Posterior cingulate gyrus (tissue), 11 donors: ENCODE measurements around the gene PPP4R2.

Experiments
- DNase-seq, 10 donors: peaks; one replicate each; pipeline versions ENCODE4 v3.0.0 to v3.0.0-alpha.2; 2020 to 2021; ENCODE audit warnings: mixed read lengths in 3 of 10
- intact Hi-C: fragments of 100-400 bp; cut with DNase I; formaldehyde crosslinking; loops from one replicate; pipeline ENCODE4 v1.15.1; 2023

The PPP4R2 gene

DNA sequence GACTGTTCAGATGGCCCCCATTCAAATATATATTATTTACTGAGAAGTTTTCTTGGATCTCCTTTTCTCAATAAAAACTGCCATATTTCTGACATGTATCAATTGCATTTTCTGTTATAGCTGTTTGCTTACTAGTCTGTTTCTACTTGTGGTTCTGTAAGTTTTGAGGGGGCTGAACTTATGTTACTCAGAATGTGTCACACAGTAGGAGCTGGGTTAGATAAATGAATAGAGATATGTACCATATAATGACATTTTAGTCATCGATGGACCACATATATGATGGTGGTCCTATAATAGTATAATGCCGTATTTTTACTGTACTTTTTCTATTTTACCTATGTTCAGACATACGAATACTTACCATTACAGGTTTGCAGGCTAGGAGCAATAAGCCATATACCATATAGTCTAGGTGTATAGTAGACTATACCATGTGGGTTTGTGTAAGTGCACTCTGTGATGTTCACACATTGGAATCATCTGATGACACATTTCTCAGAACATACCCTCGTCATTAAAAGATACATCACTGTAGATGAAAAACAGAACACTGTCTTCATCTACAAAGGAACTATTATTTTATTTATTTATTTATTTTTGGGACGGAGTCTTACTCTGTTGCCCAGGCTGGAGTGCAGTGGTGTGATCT, 22.3 kb downstream of the PPP4R2 start:
- no peak for DNase-seq
- intact Hi-C loops: no loop called here

DNA sequence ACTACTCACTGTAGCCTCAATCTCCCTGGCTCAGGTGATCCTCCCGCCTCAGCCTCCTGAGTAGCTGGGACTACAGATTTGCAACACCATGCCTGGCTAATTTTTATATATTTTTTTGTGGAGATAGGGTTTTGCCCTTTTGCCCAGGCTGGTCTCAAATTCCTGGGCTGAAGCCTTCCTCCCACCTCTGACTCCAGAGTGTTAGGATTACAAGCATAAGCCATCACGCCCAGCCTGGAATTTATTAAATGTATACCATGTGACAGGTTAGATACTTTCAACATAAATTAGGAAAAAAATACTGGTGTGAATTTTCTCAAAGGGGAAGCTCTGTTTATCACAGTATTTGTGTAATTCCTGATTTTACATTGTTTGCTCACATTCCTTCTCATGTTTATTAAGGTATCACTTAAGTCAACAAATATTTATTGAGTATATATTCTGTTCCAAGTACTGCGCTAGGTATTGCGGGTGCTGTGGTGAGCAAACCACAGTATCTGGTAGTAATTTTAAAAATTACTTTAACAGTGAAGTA, 24.8 kb downstream of the PPP4R2 start:
- DNase-seq: no peak
- intact Hi-C loops: no loop called here

DNA sequence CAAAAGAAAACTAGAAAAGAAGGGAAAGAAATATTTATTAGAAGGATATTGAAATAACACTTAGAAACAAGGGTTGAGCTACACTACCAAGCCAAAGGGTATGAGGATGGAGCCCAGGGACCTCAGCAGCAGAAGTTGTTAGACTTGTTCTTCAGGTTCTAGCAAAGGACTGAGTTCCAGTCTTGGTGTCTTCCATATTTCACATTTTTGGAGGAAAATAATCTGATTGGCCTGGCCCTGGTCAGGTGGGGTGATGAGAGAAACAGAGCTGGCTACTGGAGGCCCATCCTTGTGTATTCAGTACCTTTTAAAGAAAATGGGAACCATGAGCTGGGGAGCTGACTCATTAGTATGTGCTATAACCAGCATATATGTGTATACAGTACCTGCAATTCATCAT, 28.2 kb downstream of the PPP4R2 start:
- no peak for DNase-seq
- intact Hi-C loops: no loop called here

DNA sequence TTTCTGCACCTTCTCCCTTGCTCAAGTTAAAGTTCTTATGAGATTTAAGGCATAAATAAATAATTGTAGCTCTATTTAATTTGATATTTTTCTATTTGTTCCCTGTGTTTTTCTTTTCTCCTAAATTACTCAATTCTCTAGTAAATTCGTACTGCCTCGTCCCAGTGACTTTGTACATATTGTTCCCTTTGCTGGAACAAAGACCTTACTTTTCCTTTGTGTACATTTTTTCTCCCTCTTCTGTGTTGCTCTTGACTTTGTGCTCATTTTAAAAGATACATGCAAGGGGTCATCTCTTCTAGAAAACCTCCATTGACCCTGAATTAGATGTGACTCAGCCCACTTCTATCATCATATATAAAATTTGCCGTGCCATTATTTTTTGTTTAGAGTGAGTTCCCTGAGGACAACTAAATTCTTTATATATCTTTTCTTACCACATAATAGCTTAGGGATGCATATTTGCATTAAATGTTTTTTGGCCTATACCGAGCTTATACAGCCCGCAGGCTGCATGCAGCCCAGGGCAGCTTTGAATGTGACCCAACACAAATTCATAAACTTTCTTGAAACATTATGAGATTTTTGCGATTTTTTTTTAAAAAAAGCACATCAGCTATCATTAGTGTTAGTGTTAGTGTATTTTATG, 29.6 kb downstream of the PPP4R2 start:
- intact Hi-C loops: no loop called here

DNA sequence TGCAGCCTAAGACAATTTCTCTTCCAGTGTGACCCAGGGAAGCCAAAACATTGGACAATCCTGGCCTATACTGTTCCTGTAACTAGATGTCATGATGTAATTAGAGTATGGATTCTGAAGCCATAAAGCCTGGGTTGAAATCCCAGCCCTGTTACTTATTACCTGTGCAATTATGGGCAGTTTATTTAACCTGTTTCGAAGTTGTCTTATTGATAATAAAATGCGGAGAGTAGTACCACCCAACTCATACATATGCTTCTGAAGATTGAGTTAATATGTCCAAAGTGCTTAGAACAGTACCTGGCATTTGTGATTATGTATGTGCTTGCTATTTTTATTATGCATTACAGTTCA, 30.1 kb downstream of the PPP4R2 start:
- no peak for DNase-seq
- intact Hi-C loops: no loop called here

More for the DNA sequence above, 29.6 kb downstream of the PPP4R2 start:
- DNase-seq: no peak

DNA sequence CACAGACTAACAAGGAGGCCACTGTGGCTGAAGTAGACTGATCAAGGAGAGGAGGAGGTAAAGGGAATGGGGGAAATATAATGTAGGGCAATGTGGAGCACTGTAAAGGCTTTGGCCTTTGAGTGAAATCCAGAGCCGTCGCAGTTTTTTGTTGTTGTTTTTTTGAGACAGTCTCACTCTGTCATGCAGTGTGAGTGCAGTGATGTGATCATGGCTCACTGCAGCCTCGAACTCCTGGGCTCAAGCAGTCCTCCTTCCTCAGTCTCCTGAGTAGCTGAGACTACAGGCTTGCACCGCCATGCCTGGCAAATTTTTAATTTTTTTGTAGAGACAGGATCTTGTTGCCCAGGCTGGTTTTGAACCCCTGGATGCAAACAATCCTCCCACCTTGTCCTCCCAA, 32.2 kb downstream of the PPP4R2 start:
- no peak for DNase-seq
- intact Hi-C loops: no loop called here

DNA sequence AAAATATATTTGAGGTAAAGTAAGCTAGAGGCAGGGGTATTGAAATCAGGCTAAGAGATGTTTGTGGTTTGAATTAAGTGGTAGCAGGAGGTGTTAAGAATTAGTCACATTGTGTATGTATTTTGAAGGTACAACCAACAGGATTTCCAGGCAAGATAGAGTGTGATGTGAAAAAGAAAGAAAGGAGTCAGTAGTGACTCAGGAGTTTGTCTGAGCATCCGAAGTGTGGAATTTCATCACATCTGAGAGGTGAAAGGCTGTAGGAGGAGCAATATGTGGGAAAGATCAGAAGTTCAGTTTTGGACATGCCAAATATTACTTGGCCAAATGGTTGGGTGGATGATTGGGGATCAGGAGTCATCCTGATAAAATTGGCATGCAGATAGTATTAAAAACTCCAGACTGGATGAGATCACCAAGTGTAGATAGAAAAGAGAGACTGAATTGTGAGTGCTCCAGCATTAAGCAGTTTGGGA, 32.7 kb downstream of the PPP4R2 start:
- DNase-seq: no peak

DNA sequence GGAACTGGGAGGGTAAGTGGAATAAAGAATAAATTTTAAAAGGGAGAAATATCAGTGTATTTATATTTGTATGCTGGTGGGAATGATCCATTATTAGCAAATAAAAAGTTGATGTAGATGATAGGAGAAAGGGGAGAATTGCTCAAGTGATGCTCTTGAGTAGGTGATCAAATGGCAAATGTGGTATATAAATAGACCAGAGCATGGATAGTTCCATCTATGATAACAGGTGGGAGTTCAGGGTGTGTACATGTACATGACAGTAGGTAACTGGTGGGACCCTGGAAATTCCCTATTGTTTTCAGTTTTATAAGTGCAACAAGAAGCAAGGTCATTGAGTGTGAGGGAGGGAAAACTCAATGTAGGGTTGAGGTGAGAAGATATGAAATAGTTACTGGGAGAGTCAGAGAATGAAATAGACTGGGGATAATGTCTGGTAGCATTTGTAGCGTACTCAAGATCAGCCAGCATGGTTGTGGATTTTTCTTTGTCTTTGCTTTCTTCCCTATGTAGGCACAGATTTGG, 33.5 kb downstream of the PPP4R2 start:
- intact Hi-C loops: no loop called here
- no peak for DNase-seq

More for the DNA sequence above, 32.7 kb downstream of the PPP4R2 start:
- intact Hi-C loops: no loop called here

DNA sequence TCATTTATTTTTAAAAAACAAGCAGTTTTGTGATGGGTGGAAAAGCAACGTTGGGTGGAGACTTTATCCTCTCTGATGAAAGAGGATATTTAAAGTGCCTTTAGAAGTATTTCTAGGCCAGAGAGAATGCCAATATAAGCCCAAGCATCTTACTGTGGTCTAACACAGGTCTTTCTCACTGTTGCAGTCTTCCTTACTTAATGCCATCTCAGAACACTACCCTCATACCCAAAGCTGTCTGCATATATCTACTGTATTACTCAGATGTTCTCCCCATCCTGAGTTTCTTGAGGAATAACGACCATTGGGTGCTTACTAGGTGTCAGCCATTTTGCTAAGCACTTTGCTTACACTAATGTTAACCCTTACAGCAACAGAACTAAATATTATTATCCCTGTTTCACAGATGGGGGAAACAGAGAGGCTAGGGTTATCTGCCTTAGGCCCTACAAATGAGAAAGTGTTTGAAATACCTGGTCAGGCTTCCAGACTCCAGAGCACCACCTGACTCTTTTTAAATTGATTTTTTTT, 35.0 kb downstream of the PPP4R2 start:
- no peak for DNase-seq
- intact Hi-C loops: no loop called here

DNA sequence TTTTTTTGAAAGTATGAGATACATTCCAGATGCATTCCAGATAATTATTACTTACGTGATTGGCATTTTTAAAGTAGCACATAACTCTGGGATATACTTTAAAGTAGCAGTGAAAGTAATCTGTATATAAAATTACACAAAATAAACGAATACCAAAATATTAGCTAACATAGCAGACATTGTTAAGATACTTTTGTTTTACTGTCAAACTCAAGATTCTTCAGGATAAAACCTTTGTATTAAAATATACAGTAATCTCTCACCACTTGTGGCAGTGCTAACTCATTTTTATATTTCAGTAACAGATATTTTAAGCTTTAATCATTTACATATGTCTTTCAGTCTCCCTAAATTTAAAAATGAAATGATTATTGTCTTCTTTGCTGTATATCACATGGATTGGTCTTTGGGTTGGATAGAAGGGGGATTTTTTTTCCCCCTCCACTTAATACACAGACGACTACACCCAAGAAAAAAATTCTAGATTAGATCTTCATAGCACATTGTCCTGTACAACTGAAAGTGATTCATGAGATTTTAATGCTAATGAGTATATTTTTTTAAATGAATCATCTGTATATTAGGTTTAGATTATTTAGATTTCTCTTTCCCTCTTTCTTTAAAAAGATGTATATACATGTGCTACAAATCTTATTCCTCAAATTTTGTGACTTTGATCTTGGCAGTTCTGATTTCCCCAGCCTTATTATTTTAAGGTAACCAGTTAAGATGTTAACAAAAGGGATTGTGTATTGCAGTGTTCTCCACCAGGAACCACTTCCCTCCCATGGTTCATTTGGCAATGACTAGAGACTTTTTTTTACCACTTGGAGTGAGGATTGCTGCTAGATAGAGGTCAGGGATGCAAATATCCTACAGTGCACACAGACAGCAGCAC, 40.3 kb downstream of the PPP4R2 start:
- no peak for DNase-seq
- intact Hi-C loops: no loop called here

DNA sequence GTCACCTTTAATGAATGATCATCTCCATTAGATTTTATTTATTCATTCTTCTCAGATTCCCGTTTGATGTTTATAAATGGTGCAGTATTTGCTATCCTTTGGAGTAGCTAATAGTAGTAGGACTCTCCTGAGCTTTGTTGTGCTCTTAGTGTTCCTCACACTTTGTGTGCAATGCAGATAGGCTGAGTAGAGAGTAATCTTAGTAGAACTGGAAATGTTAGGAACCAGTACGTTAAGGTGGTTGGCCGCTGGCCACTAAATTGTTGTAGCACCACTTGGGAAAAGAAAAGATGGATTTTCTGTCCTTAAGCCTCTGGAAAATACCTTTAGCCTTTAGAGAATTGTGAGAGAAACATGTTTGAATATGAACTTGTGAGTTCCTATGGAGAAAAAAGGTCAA, 44.9 kb downstream of the PPP4R2 start:
- no peak for DNase-seq
- intact Hi-C loops: no loop called here

DNA sequence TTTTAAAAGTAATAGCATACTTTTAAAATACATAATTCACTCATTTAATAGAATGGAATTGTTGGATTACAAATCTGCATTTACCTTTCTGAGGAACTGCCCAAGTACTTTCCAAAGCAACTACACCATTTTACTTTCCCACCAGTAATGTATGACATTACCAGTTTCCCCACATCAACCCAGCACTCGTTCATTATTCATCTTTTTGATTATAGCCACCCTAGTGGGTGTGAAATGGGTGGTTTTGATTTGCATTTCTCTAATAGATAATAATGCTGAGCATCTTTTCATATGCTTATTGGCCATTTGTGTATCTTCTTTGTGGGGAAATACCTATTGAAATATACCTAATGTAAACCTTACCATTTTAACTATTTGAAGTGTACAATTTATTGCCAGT, 46.8 kb downstream of the PPP4R2 start:
- intact Hi-C loops: no loop called here

DNA sequence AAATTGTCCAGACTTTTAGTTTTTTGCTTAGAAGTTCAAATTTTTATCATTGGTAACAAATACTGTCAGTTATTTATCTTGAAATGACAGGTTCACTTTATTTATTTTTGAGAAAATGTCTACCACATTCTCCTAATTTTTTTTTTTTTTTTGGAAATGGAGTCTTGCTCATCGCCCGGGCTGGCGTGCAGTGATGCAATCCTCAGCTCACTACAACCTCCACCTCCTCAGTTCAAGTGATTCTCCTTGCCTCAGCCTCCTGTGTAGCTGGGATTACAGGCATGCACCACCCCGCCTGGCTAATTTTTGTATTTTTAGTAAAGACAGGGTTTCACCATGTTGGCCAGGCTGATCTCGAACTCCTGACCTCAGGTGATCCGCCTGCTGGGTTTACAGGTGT, 48.8 kb downstream of the PPP4R2 start:
- intact Hi-C loops: no loop called here
- DNase-seq: peak in 1 of 10 donors; percentile 64

More for the DNA sequence above, 46.8 kb downstream of the PPP4R2 start:
- no peak for DNase-seq

DNA sequence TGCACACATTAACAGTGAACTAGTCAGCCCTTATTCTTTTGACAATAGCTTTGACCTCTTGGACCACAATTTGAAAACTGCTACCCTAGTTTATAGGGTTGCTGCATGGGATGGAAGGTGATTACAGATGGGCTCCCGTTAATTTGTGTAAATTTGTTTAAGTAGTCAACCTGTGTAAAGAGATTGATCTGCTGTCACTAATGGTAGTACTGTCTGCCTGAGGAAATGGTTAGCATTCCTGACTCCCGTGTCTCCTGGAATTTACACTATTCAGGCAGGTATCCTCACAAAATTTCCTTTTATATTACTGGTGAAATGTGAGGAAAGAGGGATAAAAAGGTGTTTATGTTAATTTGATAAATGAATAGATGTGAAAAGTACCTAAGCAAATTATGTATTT, 49.6 kb downstream of the PPP4R2 start:
- no peak for DNase-seq

DNA sequence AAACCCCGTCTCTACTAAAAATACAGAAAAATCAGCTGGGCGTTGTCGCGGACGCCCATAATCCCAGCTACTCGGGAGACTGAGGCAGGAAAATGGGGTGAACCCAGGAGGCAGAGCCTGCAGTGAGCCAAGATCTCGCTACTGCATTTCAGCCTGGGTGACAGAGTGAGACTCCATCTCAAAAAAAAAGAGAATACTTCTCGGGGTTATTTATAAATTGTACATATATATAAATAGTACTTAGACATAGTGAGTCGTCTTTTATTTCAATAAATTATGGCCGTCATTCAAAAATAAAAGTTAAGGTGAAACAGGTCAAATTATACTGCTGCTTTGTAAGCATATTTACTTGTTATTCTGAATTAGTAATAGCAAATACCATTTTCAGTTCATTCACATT, 52.7 kb downstream of the PPP4R2 start:
- no peak for DNase-seq
- intact Hi-C loops: no loop called here

More for the DNA sequence above, 49.6 kb downstream of the PPP4R2 start:
- intact Hi-C loops: no loop called here

DNA sequence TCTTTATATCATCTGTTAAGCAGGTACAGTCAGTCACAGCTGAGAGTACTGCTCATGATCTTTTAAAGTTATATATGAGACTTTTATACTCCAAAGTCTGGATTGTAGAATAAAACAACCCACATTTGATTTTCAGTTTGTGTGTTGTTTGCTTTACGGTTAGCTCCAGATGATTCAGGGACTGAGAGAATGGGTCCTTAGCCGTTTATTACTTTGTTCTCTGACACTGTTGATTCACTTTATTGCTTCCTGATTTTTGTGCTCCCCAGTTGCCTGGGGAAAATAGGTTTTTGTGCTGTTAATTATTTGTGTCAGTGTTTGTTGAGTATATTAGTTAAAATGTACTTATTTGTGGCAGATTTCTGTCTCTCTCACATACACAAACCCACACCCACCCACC, 56.2 kb downstream of the PPP4R2 start:
- DNase-seq: no peak
- intact Hi-C loops: no loop called here

DNA sequence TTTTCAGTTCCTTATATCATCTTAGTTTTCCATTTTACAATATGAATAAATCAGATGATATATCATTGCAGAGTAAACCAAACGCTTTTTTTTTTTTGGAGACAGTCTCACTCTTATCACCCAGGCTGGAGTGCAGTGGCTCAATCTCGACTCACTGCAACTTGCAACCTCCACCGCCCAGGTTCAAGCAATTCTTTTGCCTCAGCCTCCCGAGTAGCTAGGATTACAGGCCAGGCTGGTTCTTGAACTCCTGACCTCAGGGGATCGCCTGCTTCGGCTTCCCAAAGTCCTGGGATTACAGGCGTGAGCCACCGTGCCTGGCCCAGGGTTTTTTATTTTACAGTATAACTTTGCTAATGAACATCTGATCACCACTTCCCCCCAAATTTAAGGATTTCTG, 59.0 kb downstream of the PPP4R2 start:
- DNase-seq: peak in 1 of 10 donors; percentile 49
- intact Hi-C loops: loop anchor here (5.0 kb wide), 1 partner anchor 58 kb away; the partner anchor contains the start of gene PPP4R2

DNA sequence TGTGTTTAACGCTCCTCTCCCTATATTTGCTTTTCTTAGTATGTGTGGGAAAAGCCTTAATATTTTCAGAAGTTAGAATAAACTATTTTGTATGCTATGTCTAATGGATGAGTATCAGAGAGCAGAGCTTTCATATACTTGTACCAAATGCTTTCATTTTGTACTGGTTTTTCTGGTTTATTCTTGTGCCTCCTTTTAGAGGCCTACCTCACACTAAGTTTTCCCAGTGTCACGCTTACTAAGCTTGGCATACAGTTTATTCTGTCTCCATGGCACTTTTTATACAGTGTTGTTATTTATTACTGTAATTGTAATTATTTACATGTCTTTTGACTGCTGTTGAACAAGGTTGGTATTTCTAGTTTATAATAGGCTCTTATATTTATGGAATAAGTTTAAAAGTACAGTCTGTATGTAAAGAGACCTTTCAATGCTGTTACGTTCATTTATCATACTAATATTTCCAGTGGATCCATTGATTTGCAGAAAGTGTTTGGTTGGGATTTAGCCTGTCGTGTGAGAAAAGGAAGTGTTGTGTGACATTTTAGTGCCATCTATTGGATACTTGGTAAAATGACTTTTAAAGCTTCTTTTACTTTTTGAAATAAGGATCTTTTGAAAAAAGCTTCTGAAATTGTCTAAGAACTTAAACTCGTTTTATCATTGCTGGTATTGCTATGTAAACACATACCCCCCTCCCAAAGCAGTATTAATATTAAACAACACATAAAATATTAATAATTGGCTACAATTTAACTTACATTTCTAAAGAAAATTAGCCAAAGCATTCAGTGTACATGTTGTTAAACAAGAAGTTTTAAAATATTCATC, 59.6 kb downstream of the PPP4R2 start:
- DNase-seq: no peak

DNA sequence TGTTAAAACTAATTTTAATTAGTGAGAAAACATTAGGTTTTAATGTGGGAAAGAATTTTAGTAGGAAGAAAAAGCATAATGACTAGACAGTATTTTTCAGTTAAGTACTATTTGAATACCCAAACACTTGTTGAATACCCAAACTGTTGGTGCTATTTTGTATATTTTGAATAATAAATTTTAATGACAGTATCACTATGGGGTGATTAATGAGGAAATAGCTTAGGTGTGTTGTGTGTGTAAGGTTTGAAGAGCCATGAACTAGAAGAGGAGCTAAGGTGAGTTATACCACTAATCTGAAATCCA, 60.2 kb downstream of the PPP4R2 start:
- intact Hi-C loops: loop anchor here (1.0 to 5.0 kb wide), 2 partner anchors 59 to 118 kb away; partner anchors contain the start of gene PPP4R2

More for the DNA sequence above, 59.6 kb downstream of the PPP4R2 start:
- intact Hi-C loops: loop anchor here (1.0 to 5.0 kb wide), 2 partner anchors 59 to 118 kb away; partner anchors contain the start of gene PPP4R2

DNA sequence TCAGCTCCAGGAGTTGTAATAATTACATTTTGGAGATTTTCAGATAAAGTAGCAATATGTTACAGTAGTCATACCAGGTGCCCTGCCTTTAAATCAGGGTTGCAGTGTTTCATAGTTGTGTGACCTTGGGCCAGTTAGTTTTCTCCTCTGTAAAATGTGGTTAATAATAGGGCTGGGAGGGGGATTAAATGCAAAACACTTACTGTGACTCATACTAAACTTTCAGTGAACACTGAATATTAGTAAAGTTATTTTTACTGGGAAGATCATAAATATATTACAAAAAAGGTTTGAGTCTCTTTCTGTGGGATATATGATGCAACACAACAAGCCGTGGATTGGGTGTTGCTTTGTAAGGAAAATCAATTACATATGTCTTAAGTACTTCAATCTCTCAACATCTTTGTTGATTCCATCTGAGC, 63.7 kb downstream of the PPP4R2 start:
- DNase-seq: no peak
- intact Hi-C loops: no loop called here

More for the DNA sequence above, 60.2 kb downstream of the PPP4R2 start:
- no peak for DNase-seq
